CD14-positive monocyte (primary cell): ENCODE measurements around the gene SMURF2. TPM values are rescaled to one million over a fixed set of nuclear protein-coding genes. Genes with fewer than 3 reads are reported as not detected.

Experiments used
- DNase-seq, 3 donors: peaks; one replicate each; pipeline ENCODE4 v3.0.0-alpha.2; 2011 to 2022
- H2AFZ ChIP-seq: 2 replicates; pipeline ENCODE4 v1.6.0; 2012; ENCODE audit warnings: mild to moderate bottlenecking, low read depth, low read length, inconsistent platforms; ENCODE audit not compliant: insufficient read depth, poor library complexity, severe bottlenecking
- H3K27ac ChIP-seq, 2 donors: 1 replicate in 1 of 2; 2 replicates in 1 of 2; pipeline ENCODE4 v1.5.1; 2012 to 2013; ENCODE audit warnings: low read length in 2 of 2, control low read depth in 1 of 2, inconsistent platforms in 1 of 2, low read depth in 1 of 2, mild to moderate bottlenecking in 1 of 2
- H3K27me3 ChIP-seq, 2 donors: one replicate each; pipeline versions ENCODE4 v1.6.0 to v1.6.1; 2011 to 2013; ENCODE audit warnings: low read length in 2 of 2; ENCODE audit not compliant: control insufficient read depth in 2 of 2, insufficient read depth in 2 of 2
- H3K36me3 ChIP-seq, 2 donors: replicated peaks in 1 of 2; 1 replicate in 1 of 2; 2 replicates in 1 of 2; pipeline versions ENCODE4 v1.5.1 to v1.6.1; 2012 to 2013; ENCODE audit warnings: low read length in 2 of 2, control low read depth in 1 of 2, inconsistent platforms in 1 of 2, mild to moderate bottlenecking in 1 of 2; ENCODE audit not compliant: insufficient read depth in 2 of 2, control insufficient read depth in 1 of 2
- H3K4me1 ChIP-seq, 2 donors: 1 replicate in 1 of 2; 2 replicates in 1 of 2; pipeline versions ENCODE4 v1.5.1 to v1.6.1; 2012 to 2013; ENCODE audit warnings: low read length in 2 of 2, control low read depth in 1 of 2, inconsistent platforms in 1 of 2, mild to moderate bottlenecking in 1 of 2, moderate library complexity in 1 of 2; ENCODE audit not compliant: insufficient read depth in 2 of 2, control insufficient read depth in 1 of 2
- H3K4me2 ChIP-seq: replicated peaks from 2 replicates; pipeline ENCODE3; 2012; ENCODE audit warnings: low read length, moderate library complexity, mild to moderate bottlenecking; ENCODE audit not compliant: poor library complexity, severe bottlenecking; ENCODE audit errors: extremely low read depth
- H3K4me3 ChIP-seq, 3 experiments: fragments of 200-600 bp in 1 of 3; sonication (generic) in 1 of 3; replicated peaks in 1 of 3; 1 replicate in 2 of 3; 2 replicates in 1 of 3; pipeline ENCODE4 v1.5.1; 2011 to 2013; ENCODE audit warnings: low read length in 3 of 3, mild to moderate bottlenecking in 3 of 3, control low read depth in 2 of 3, low read depth in 2 of 3, inconsistent platforms in 1 of 3, moderate library complexity in 1 of 3
- H3K79me2 ChIP-seq: 2 replicates; pipeline ENCODE4 v1.6.0; 2012; ENCODE audit warnings: mild to moderate bottlenecking, control low read depth, inconsistent platforms, low read length, moderate library complexity; ENCODE audit not compliant: insufficient read depth
- H3K9ac ChIP-seq: 2 replicates; pipeline ENCODE4 v1.6.0; 2017; ENCODE audit warnings: low read length, mild to moderate bottlenecking; ENCODE audit not compliant: insufficient read depth, poor library complexity, severe bottlenecking
- H3K9me3 ChIP-seq, 2 donors: replicated peaks in 1 of 2; 1 replicate in 1 of 2; 2 replicates in 1 of 2; pipeline versions ENCODE4 v1.5.1 to v1.6.1; 2012 to 2013; ENCODE audit warnings: low read length in 2 of 2, control low read depth in 1 of 2; ENCODE audit not compliant: control insufficient read depth in 1 of 2, insufficient read depth in 1 of 2
- H4K20me1 ChIP-seq: 2 replicates; pipeline ENCODE4 v1.6.0; 2012; ENCODE audit warnings: mild to moderate bottlenecking, low read length, control low read depth, moderate library complexity; ENCODE audit not compliant: insufficient read depth
- H3K27ac Mint-ChIP-seq, 7 donors: one replicate each; pipeline ENCODE4 v1.8.0; 2020; ENCODE audit warnings: mild to moderate bottlenecking in 7 of 7, mixed read lengths in 7 of 7, moderate library complexity in 6 of 7, inconsistent platforms in 2 of 7
- H3K27me3 Mint-ChIP-seq, 3 donors: one replicate each; pipeline ENCODE4 v1.8.0; 2021 to 2022; ENCODE audit warnings: low read depth in 3 of 3, mild to moderate bottlenecking in 3 of 3, mixed read lengths in 3 of 3, moderate library complexity in 3 of 3, inconsistent platforms in 1 of 3
- H3K36me3 Mint-ChIP-seq, 2 donors: one replicate each; pipeline ENCODE4 v1.8.0; 2020; ENCODE audit warnings: mixed read lengths in 2 of 2, inconsistent platforms in 1 of 2, mild to moderate bottlenecking in 1 of 2
- H3K4me1 Mint-ChIP-seq: one replicate; pipeline ENCODE4 v1.8.0; 2020; ENCODE audit warnings: mild to moderate bottlenecking, mixed read lengths
- H3K4me3 Mint-ChIP-seq, 2 donors: one replicate each; pipeline ENCODE4 v1.8.0; 2020; ENCODE audit warnings: mild to moderate bottlenecking in 2 of 2, mixed read lengths in 2 of 2, moderate library complexity in 1 of 2
- H3K9me3 Mint-ChIP-seq, 7 donors: one replicate each; pipeline ENCODE4 v1.8.0; 2020 to 2022; ENCODE audit warnings: mixed read lengths in 7 of 7, mild to moderate bottlenecking in 6 of 7, moderate library complexity in 6 of 7, inconsistent platforms in 2 of 7
- WGBS: methylation state at CpG from one replicate; pipeline ENCODE4 v1.1.5; 2013; ENCODE audit warnings: missing lambda C conversion rate; ENCODE audit not compliant: insufficient coverage; 5-methylcytosine and 5-hydroxymethylcytosine counted together
- intact Hi-C, 2 donors: fragments of 100-400 bp; cut with micrococcal nuclease; formaldehyde crosslinking; loops; one replicate each; pipeline versions ENCODE4 v1.15.0 to v1.15.1; 2023
- polyA plus RNA-seq, 3 donors: library from polyadenylated mRNA; depleted of rRNA in 1 of 3; unstranded in 2 of 3; stranded (reverse) in 1 of 3; fragments of 300-500 nt in 2 of 3; fragments of >200 nt in 1 of 3; fragmentation: Illumina TruSeq in 2 of 3; gene quantifications; 1 replicate in 2 of 3; 2 replicates in 1 of 3; pipeline ENCODE4 v1.2.3, GENCODE V29; 2012 to 2021
- TF ChIP-seq, protein P1 (sequence below): fragments of 200-600 bp; IDR thresholded peaks from one replicate; pipeline ENCODE4 v1.8.0; 2022; ENCODE audit warnings: antibody characterized with exemption, mild to moderate bottlenecking

The SMURF2 gene
- polyA plus RNA-seq, 3 donors = 2.2 to 12.9 (median 4.5) TPM

DNA sequence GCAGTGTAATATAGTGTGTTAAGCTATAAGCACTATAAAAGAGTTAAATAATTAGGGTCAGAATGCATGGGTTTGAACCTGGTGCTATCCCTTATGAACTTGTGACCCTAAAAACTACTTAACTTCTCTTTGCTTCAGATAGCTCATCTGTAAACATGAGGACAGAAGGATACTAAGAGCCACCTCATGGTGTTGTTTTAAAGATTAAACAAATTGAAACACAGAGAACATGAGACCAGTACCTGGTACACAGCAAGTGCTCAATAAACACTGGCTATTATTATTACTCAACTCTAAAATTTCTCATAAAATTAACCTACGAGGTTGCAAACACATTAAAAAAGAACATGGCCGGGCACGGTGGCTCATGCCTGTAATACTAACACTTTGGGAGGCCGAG is 43.3 kb downstream of the SMURF2 start:
- peaks cover 20% of the 10 kb centered on the region for H3K4me1 Mint-ChIP-seq
- no peak overlapping the region for H2AFZ ChIP-seq
- DNase-seq = no peak
- no peaks in the 10 kb centered on the region for H3K27me3 ChIP-seq
- WGBS = 89% methylated on average over 4 of the region's 4 CpGs
- TF ChIP-seq, protein P1, sequence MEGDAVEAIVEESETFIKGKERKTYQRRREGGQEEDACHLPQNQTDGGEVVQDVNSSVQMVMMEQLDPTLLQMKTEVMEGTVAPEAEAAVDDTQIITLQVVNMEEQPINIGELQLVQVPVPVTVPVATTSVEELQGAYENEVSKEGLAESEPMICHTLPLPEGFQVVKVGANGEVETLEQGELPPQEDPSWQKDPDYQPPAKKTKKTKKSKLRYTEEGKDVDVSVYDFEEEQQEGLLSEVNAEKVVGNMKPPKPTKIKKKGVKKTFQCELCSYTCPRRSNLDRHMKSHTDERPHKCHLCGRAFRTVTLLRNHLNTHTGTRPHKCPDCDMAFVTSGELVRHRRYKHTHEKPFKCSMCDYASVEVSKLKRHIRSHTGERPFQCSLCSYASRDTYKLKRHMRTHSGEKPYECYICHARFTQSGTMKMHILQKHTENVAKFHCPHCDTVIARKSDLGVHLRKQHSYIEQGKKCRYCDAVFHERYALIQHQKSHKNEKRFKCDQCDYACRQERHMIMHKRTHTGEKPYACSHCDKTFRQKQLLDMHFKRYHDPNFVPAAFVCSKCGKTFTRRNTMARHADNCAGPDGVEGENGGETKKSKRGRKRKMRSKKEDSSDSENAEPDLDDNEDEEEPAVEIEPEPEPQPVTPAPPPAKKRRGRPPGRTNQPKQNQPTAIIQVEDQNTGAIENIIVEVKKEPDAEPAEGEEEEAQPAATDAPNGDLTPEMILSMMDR = no peak
- H3K4me1 ChIP-seq = peaks cover 5 to 8% of the 10 kb centered on the region in 2 donors
- H3K36me3 Mint-ChIP-seq = peaks cover 0 to 3% of the 10 kb centered on the region in 2 donors
- no peaks in the 10 kb centered on the region for H3K9me3 ChIP-seq
- no peaks in the 10 kb centered on the region for H3K27me3 Mint-ChIP-seq
- H3K79me2 ChIP-seq = peaks cover 86% of the 10 kb centered on the region
- H3K27ac ChIP-seq = no peak overlapping the region
- H3K9me3 Mint-ChIP-seq = no peaks in the 10 kb centered on the region
- peak overlapping the region in 1 of 7 donors; percentile 37 for H3K27ac Mint-ChIP-seq
- H3K4me3 Mint-ChIP-seq = no peak overlapping the region
- H3K4me3 ChIP-seq = no peak overlapping the region
- no peak overlapping the region for H3K4me2 ChIP-seq
- H3K9ac ChIP-seq = no peak overlapping the region
- H3K36me3 ChIP-seq = peaks cover under 1 to 6% of the 10 kb centered on the region in 2 donors
- H4K20me1 ChIP-seq = peaks cover 86% of the 10 kb centered on the region
- intact Hi-C loops = no loop called here

DNA sequence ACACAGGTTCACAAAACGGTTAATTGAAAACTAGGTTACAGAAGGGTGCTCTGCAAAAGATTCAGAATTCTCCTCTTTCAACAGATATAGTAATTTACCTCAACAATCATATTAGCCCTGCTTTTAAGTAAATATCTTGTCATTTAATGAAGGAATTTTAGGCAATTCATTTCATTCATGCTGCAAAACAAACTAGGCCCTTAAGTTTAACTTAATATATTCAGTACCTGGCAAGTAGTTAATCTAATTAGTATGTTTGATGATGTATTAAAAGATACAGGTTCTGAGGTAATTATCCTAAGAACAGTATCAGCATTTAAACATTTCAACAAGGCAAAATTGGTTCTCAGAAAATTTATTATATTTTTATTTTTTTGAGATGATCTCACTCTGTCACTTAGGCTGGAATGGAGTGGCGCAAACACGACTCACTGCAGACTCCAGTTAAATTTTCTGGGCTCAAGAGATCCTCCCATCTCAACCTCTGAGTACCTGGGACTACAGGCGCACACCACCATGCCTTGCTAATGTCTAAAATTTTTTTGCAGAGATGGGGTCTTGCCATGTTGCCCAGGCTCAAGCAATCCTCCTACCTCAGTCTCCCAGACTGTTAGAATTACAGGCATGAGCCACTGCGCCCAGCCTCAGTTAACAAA is 44.9 kb downstream of the SMURF2 start:
- DNase-seq = no peak
- no peaks in the 10 kb centered on the region for H3K27me3 Mint-ChIP-seq
- Histone ChIP-seq H3K36me3 (no peaks in the 10 kb centered on the region), H3K27ac (no peak overlapping the region), H3K79me2 (peaks cover 85% of the 10 kb centered on the region), H3K4me3 (no peak overlapping the region), H3K9ac (no peak overlapping the region), H3K27me3 (no peaks in the 10 kb centered on the region), H2AFZ (no peak overlapping the region), H3K4me1 (peaks cover 19 to 20% of the 10 kb centered on the region in 2 donors), H4K20me1 (peaks cover 77% of the 10 kb centered on the region), H3K4me2 (no peak overlapping the region), H3K9me3 (no peaks in the 10 kb centered on the region)
- TF ChIP-seq, protein P1 = no peak
- no peak overlapping the region for H3K4me3 Mint-ChIP-seq
- H3K27ac Mint-ChIP-seq = no peak overlapping the region
- WGBS = 90% methylated on average over 2 of the region's 5 CpGs
- intact Hi-C loops = no loop called here
- H3K36me3 Mint-ChIP-seq = peaks cover 0 to 3% of the 10 kb centered on the region in 2 donors
- H3K9me3 Mint-ChIP-seq = no peaks in the 10 kb centered on the region
- H3K4me1 Mint-ChIP-seq = peaks cover 32% of the 10 kb centered on the region
